ENCODE data around the gene PHF21B.

DNA sequence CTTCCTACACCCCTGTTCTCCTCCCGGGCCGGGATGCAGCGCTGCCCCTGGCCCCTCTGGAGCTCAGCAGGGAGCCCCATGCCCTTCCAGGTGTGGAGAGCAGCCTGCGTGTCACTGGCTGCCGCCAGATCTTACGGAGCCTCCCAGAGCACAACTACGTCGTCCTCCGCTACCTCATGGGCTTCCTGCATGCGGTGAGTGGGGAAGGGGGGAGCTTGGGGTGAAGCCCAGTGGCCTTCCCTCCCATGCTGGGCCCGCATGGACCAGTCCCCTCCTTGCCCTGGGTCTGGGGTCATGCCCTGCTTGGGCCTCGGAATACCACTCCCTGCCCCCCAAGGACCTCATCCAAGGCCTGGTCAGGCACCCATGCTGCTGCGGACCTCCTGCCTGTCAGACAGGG, 150.2 kb downstream of the PHF21B start:
- TF ChIP-seq, protein P1, sequence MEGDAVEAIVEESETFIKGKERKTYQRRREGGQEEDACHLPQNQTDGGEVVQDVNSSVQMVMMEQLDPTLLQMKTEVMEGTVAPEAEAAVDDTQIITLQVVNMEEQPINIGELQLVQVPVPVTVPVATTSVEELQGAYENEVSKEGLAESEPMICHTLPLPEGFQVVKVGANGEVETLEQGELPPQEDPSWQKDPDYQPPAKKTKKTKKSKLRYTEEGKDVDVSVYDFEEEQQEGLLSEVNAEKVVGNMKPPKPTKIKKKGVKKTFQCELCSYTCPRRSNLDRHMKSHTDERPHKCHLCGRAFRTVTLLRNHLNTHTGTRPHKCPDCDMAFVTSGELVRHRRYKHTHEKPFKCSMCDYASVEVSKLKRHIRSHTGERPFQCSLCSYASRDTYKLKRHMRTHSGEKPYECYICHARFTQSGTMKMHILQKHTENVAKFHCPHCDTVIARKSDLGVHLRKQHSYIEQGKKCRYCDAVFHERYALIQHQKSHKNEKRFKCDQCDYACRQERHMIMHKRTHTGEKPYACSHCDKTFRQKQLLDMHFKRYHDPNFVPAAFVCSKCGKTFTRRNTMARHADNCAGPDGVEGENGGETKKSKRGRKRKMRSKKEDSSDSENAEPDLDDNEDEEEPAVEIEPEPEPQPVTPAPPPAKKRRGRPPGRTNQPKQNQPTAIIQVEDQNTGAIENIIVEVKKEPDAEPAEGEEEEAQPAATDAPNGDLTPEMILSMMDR (IDR thresholded peaks at IDR 0.05): no peak
- no peak for TF ChIP-seq ZFX (IDR thresholded peaks at IDR 0.05; ENCODE audit: borderline replicate concordance)
